Left cardiac atrium (tissue), 4 donors: ENCODE measurements around the gene PYY. TPM values are rescaled to one million over a fixed set of nuclear protein-coding genes. Genes with fewer than 3 reads are reported as not detected.
"Not testable (repeated sequence)": the region's sequence is repeated elsewhere in the genome, so short reads cannot be mapped to it uniquely, and the experiment has no call there.

Experiments
- ATAC-seq, 2 donors: fragments of 200-7000 bp; cut with Tn5 transposase; one replicate each; pipeline ENCODE4 v1.9.1; 2020; ENCODE audit warnings: mild to moderate bottlenecking in 2 of 2, moderate library complexity in 2 of 2
- DNase-seq: peaks from one replicate; pipeline ENCODE4 v3.0.0-alpha.2; 2020
- intact Hi-C, 2 donors: fragments of 100-400 bp; cut with DNase I; formaldehyde crosslinking; loops; one replicate each; pipeline versions ENCODE4 v1.14.1 to v1.15.1; 2022 to 2023
- total RNA-seq, 2 donors: library from RNA; stranded (reverse); fragmentation: NEBNext Ultra II Directional; extraction: Animal tissue kit (Norgen Biotek cat#: 25700); gene quantifications; one replicate each; pipeline ENCODE4 v1.2.1, GENCODE V29; 2021
- donor health status: DM: no; HTN: yes; CAD: no.
- donor health status: DM: no; HTN: yes; CAD: no; lungs with severe emphysema.
- donor health status: DM: yes; HTN: yes; CAD: no.
- donor health status: Dilated cardiomyopathy.

Gene PYY
- total RNA-seq, 2 donors from 2014 or later = not detected

DNA sequence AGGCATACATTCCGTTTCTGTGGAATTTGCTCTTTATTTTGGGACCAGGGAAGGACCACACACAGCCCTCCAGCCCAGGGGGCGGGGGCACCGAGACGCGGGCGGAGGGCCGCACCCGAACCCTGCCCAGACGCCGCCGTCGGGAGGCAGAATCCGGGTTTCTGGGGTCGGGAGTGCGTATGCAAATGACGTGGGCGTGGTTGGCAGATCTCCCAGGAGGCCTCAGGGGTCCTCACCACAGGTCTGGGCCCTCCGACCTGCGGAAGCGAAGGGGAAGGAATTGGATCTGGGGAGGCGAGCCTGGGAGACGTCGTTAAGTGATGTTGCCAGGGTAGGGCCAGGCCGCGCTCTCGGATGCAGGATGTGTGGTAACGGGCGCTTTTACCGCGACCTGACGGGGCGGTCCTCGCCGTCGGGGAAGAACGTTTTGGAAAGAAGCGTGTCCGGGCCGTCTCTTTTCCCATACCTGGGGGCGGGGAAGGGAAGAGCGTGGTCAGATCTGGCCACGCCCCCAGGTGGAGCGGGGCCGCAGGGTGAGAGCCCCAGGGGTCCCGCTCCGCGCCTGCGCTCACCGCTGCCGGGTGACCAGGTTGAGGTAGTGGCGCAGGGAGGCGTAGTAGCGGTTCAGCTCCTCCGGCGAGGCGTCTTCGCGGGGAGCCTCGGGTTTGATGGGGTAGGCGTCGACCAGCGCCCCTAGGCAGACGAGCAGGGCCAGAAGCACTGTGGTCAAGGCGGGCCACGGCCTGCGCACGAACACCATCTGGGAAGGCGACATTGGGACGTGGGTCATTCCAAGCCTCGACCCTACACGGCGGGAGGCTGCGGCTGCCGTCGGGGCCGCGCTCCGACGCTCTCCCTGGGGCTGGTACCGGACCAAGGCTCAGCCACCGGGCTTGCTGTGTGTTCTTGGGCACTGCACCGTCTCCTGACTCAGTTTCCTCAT lies 745 bp downstream of the PYY start:
- DNase-seq = no peak
- intact Hi-C loops = no loop called here
- ATAC-seq = peak; percentile 22 to 32

DNA sequence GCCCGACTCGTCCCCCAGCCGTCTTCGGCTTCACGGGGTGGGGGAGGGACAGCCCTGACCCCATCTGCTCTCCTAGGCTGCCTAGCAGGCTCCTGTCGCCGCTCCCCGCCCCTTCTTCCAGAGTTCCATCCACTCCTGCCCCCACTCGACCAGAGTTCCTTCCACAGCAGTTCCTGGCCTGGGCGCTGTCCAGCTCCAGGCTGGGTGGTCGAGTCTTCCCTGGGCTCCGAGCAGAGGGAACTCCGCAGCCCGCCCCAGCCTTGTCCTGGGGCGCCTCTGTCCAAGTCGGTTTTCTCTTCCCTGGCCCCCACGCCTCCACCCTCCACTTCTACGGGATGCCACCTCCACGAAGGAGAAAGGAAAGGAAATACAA lies 1.4 kb downstream of the PYY start:
- DNase-seq = no peak
- peak; percentile 13 to 17 for ATAC-seq
- intact Hi-C loops = no loop called here

- intact Hi-C loops = no loop called here
- ATAC-seq (no peak), DNase-seq (no peak)
Measured at GRCh38 chr17:43951750-43952149, 2.0 kb downstream of the PYY start.

- intact Hi-C loops = no loop called here
- DNase-seq (no peak), ATAC-seq (no peak)
Measured at GRCh38 chr17:43950554-43950953, 3.2 kb downstream of the PYY start.

DNA sequence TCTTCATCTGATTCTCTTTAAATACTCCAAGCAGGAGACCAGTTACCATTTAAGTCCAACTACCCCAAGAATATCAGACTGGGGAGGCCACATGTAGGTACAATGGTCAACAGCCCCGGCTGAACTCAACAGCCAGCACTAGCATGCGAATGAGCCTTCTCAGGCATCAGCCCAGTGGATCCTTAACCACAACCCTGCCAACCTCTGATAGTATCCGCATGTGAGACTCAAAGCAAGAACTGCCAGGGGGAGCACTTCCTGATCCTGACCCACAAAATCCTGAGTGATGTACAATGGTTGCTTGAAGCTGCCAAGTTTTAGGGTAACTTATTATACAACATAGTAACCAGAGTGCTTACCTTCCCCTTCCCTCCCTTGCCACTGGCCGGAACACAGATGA lies 4.0 kb downstream of the PYY start:
- ATAC-seq = no peak
- DNase-seq = no peak
- intact Hi-C loops = no loop called here

- ATAC-seq (no peak), DNase-seq (no peak)
- intact Hi-C loops = no loop called here
Measured at GRCh38 chr17:43946781-43947180, 7.0 kb downstream of the PYY start.

GRCh38 chr17:43945074-43945829 lies 8.5 kb downstream of the PYY start:
- no peak for ATAC-seq
- no peak for DNase-seq
- intact Hi-C loops = loop anchor here (2.0 kb wide), 1 partner anchor 50 kb away; no protein-coding TSS in a partner anchor

- intact Hi-C loops = loop anchor here in 1 of 2 donors (5.0 kb wide), 1 partner anchor 175 kb away; no protein-coding TSS in a partner anchor
- no peak for ATAC-seq
- no peak for DNase-seq
Measured at GRCh38 chr17:43942051-43942685, 11.6 kb downstream of the PYY start, which contains the start of gene PPY. Gene PPY, minus strand, starts transcription at chr17:43942476. Its CDS starts 822 bp downstream, at chr17:43941654.

- intact Hi-C loops = loop anchor here in 1 of 2 donors (5.0 kb wide), 1 partner anchor 177 kb away; no protein-coding TSS in a partner anchor
- peak in 1 of 2 donors; percentile 13 for ATAC-seq
- no peak for DNase-seq
Measured at GRCh38 chr17:43940630-43941029, 13.1 kb downstream of the PYY start.

DNA sequence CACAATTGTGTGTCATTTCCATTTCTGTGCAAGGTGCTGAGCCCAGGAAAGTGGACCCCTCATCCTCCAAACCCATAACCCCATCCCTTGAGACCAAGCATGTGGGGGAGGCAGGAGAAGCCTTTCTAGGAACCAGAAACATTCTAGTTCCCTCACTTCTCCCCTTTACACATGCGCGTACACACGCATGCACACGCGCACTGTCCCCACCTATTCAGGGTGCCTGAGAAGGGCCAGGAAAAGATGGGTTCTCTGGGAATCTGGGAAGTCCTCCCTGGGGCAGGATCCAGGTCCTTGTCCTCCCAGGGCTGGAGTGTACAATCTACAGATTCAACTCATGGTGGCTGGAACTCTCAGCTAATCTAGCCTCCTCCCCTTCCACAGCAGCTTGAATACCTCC lies 13.9 kb downstream of the PYY start:
- intact Hi-C loops = loop anchor here in 1 of 2 donors (5.0 kb wide), 1 partner anchor 177 kb away; no protein-coding TSS in a partner anchor
- DNase-seq (no peak), ATAC-seq (no peak)

DNA sequence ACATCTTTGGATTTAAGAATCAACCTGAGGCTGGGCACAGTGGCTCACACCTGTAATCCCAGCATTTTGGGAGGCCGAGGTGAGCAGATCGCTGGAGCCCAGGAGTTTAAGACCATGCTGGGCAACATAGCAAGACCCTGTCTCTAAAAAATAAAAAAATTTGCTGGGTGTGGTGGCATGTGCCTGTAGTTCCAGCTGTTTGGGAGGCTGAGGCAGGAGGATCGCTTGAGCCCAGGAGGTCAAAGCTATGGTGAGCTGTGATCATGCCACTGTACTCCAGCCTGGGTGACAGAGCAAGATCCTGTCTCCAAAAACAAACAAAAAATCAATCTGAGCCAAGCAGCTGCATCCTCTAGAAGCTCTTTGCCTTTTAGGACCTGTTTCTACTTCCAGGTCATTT lies 14.3 kb downstream of the PYY start:
- DNase-seq, ATAC-seq, intact Hi-C loops: not testable (repeated sequence)

- intact Hi-C loops = no loop called here
- DNase-seq = no peak
- ATAC-seq = no peak
Measured at GRCh38 chr17:43938838-43939182, 14.9 kb downstream of the PYY start.

DNA sequence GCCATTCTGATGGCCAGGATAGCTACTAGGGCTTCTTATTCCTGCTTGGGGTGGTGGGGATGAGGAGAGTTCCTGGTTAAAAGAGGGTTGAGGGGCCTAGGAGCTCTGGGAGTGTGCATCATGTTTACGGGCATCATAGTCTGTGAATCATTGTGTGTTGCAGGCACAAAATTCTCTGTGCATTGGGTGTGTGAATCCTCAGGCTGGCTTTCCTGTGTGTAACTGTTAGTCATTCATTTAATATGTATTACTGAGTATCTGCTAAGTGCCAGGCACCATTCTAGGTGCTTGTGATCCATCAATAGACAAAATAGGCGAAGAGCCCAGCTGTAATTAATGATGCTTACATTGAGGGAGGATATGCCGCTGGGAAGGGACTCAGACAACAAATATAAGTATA lies 17.3 kb downstream of the PYY start:
- DNase-seq (no peak), ATAC-seq (no peak)
- intact Hi-C loops = no loop called here

- ATAC-seq = no peak
- no peak for DNase-seq
- intact Hi-C loops = no loop called here
Measured at GRCh38 chr17:43935926-43936261, 17.8 kb downstream of the PYY start.

DNA sequence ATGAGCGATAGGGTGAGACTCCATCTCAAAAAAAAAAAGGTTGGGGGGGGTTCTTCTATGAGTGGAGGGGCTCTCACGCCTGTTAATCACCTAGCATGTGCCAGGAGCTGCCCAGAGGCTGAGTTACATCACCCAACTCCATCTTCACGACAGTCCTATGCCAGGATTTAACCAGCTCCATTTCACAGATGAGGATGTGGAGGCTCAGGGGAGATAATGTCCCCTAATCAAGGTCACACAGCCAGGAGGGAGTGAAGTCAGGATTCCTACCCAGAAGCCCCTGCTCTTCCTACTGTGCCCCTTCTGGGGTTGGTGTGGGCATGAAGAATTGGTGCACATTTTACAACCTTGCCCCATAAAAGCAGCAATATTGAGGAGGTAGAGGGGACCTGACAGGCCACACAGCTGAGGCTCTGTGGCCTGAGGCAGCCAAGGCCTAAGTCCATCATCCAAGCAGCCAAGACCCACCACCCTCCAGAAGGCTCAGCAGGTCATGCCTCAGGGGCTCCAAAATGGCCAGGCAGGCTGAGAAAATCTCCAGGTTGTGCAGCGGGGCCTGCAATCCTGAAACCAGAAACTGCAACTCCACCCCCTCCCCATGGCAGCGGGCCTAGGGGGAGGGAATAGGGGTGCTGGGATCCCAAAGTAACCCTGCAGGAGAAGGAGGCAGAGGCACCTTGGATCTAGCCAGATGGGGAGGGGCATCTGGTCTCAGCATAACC lies 18.4 kb downstream of the PYY start:
- ATAC-seq = no peak
- no peak for DNase-seq
- intact Hi-C loops = no loop called here

DNA sequence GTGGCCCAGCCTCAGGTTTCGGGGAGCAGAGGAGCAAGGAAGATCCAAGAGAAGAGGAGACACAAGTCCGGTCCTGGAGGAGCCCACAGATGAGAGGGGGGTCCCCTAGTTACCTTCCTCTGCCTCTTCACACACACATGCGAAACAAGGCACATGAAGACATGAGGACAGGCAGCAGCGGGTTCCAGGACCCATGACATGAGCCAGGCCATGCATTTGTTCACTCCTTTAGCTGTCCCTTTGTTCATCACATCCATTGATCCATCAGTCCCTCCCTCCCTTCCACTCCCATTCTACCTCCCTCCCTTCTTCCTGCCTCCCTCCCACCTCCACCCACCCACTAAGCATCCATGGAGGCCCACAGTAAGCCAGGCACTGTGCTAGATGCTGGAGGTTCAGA lies 20.8 kb downstream of the PYY start:
- no peak for DNase-seq
- intact Hi-C loops = no loop called here
- no peak for ATAC-seq

GRCh38 chr17:43932357-43932756 lies 21.4 kb downstream of the PYY start:
- no peak for ATAC-seq
- intact Hi-C loops = no loop called here
- no peak for DNase-seq

DNA sequence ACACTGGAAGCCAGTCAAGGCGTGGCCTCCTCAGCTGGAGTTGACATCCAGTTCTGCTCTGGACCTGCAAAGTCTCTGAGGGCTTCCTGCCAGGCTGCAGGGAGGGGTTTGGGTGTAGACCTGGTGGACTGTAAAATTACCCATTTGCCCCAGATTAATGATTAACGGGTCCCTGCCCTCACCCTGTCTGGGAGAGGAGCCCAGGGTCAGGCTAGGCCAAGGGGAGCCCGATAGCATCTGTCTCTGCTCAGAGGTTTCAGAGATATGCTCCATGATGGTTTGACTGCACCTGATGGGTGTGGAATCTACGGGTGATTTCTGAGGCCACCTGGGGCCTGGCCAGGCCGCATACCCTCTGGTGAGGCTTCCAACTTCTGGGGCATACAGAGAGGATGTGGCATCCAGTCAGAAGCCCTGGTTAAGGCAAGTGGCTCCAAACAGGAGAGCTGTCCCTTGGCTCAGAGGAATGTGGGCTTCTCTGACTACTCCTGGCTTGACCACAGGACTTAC lies 22.6 kb downstream of the PYY start:
- no peak for ATAC-seq

GRCh38 chr17:43928609-43929008 lies 25.1 kb downstream of the PYY start:
- DNase-seq (no peak), ATAC-seq (no peak)
- intact Hi-C loops = no loop called here

More for the DNA sequence above, 22.6 kb downstream of the PYY start:
- intact Hi-C loops = no loop called here
- DNase-seq = no peak
